Measurements from ENCODE around the gene GRIFIN. TPM values are rescaled to one million over a fixed set of nuclear protein-coding genes. Genes with fewer than 3 reads are reported as not detected.

The GRIFIN gene
- total RNA-seq, 8 experiments from 2014 or later: not detected

GRCh38 chr7:2500701-2501100 is 24.5 kb upstream of the GRIFIN start:
- 96 to 100% (median 100%) methylated on average over 1 to 4 of the region's 12 CpGs; no CpG with 5 or more reads in 7 of the 10 experiments for WGBS, 10 experiments
- Histone ChIP-seq H3K4me1 (replicated peaks in 1 of 2) (peaks cover 42 to 51% of the 10 kb centered on the region in 2 donors), H3K27ac (peak overlapping the region; percentile 66 to 79), H3K4me3 (no peak overlapping the region)
- in situ Hi-C loops (cut with MboI; ENCODE audit: low pct_unique_long_range_greater_than_20kb in 2 of 9, low sequenced_read_pairs in 9 of 9, unreplicated experiment in 9 of 9): no loop called here
- no peak for ATAC-seq (replicated peaks in 6 of 8)

GRCh38 chr7:2499719-2500430 is 23.7 kb upstream of the GRIFIN start:
- in situ Hi-C loops (cut with MboI; ENCODE audit: low pct_unique_long_range_greater_than_20kb in 2 of 9, low sequenced_read_pairs in 9 of 9, unreplicated experiment in 9 of 9): no loop called here
- 50% methylated on average over 2 of the region's 27 CpGs; no CpG with 5 or more reads in 9 of the 10 experiments for WGBS, 10 experiments
- H3K4me3 ChIP-seq: no peak overlapping the region
- peak in 5 of 8 experiments; percentile 57 to 71 (median 66) for ATAC-seq (replicated peaks in 6 of 8)
- peak overlapping the region; percentile 66 to 79 for H3K27ac ChIP-seq
- H3K4me1 ChIP-seq (replicated peaks in 1 of 2): peaks cover 50 to 59% of the 10 kb centered on the region in 2 donors

GRCh38 chr7:2499181-2499580 is 23.0 kb upstream of the GRIFIN start:
- no peak for ATAC-seq (replicated peaks in 6 of 8)
- Histone ChIP-seq H3K4me3 (no peak overlapping the region), H3K4me1 (replicated peaks in 1 of 2) (peaks cover 54 to 63% of the 10 kb centered on the region in 2 donors), H3K27ac (peak overlapping the region in 1 of 2 donors; percentile 79)
- WGBS, 10 experiments: 89% methylated on average over 3 of the region's 7 CpGs; no CpG with 5 or more reads in 9 of the 10 experiments
- in situ Hi-C loops (cut with MboI; ENCODE audit: low pct_unique_long_range_greater_than_20kb in 2 of 9, low sequenced_read_pairs in 9 of 9, unreplicated experiment in 9 of 9): no loop called here

GRCh38 chr7:2498708-2499107 is 22.5 kb upstream of the GRIFIN start:
- WGBS, 10 experiments: 60 to 80% methylated on average over 1 of the region's 6 CpGs; no CpG with 5 or more reads in 8 of the 10 experiments
- no peak overlapping the region for H3K4me3 ChIP-seq
- H3K27ac ChIP-seq: peak overlapping the region in 1 of 2 donors; percentile 79
- in situ Hi-C loops (cut with MboI; ENCODE audit: low pct_unique_long_range_greater_than_20kb in 2 of 9, low sequenced_read_pairs in 9 of 9, unreplicated experiment in 9 of 9): no loop called here
- ATAC-seq (replicated peaks in 6 of 8): no peak
- peaks cover 54 to 68% of the 10 kb centered on the region in 2 donors for H3K4me1 ChIP-seq (replicated peaks in 1 of 2)

GRCh38 chr7:2497500-2498336 is 21.5 kb upstream of the GRIFIN start:
- Histone ChIP-seq H3K27ac (peak overlapping the region in 1 of 2 donors; percentile 19), H3K4me3 (no peak overlapping the region), H3K4me1 (replicated peaks in 1 of 2) (peaks cover 54 to 74% of the 10 kb centered on the region in 2 donors)
- in situ Hi-C loops (cut with MboI; ENCODE audit: low pct_unique_long_range_greater_than_20kb in 2 of 9, low sequenced_read_pairs in 9 of 9, unreplicated experiment in 9 of 9): no loop called here
- peak in 1 of 8 experiments; percentile 23 for ATAC-seq (replicated peaks in 6 of 8)
- WGBS, 10 experiments: 0 to 60% (median 40%) methylated on average over 1 to 3 of the region's 25 CpGs; no CpG with 5 or more reads in 6 of the 10 experiments

GRCh38 chr7:2497065-2497464 is 20.9 kb upstream of the GRIFIN start:
- H3K27ac ChIP-seq: peak overlapping the region in 1 of 2 donors; percentile 19
- no CpG with 5 or more reads among the region's 3 CpGs for WGBS, 10 experiments
- no peak for ATAC-seq (replicated peaks in 6 of 8)
- in situ Hi-C loops (cut with MboI; ENCODE audit: low pct_unique_long_range_greater_than_20kb in 2 of 9, low sequenced_read_pairs in 9 of 9, unreplicated experiment in 9 of 9): no loop called here
- no peak overlapping the region for H3K4me3 ChIP-seq
- H3K4me1 ChIP-seq (replicated peaks in 1 of 2): peaks cover 54 to 74% of the 10 kb centered on the region in 2 donors

GRCh38 chr7:2496375-2496774 is 20.2 kb upstream of the GRIFIN start:
- in situ Hi-C loops (cut with MboI; ENCODE audit: low pct_unique_long_range_greater_than_20kb in 2 of 9, low sequenced_read_pairs in 9 of 9, unreplicated experiment in 9 of 9): no loop called here
- 60 to 100% (median 80%) methylated on average over 1 to 3 of the region's 9 CpGs; no CpG with 5 or more reads in 7 of the 10 experiments for WGBS, 10 experiments
- ATAC-seq (replicated peaks in 6 of 8): no peak
- Histone ChIP-seq H3K4me1 (replicated peaks in 1 of 2) (peaks cover 54 to 74% of the 10 kb centered on the region in 2 donors), H3K4me3 (no peak overlapping the region), H3K27ac (peak overlapping the region in 1 of 2 donors; percentile 52)

GRCh38 chr7:2495418-2496299 is 19.5 kb upstream of the GRIFIN start:
- 20 to 71% (median 40%) methylated on average over 1 to 2 of the region's 25 CpGs; no CpG with 5 or more reads in 7 of the 10 experiments for WGBS, 10 experiments
- Histone ChIP-seq H3K27ac (peak overlapping the region; percentile 45 to 64), H3K4me3 (no peak overlapping the region), H3K4me1 (replicated peaks in 1 of 2) (peaks cover 51 to 72% of the 10 kb centered on the region in 2 donors)
- in situ Hi-C loops (cut with MboI; ENCODE audit: low pct_unique_long_range_greater_than_20kb in 2 of 9, low sequenced_read_pairs in 9 of 9, unreplicated experiment in 9 of 9): no loop called here
- ATAC-seq (replicated peaks in 6 of 8): peak; percentile 27 to 67 (median 61)

- Histone ChIP-seq H3K4me3 (no peak overlapping the region), H3K4me1 (replicated peaks in 1 of 2) (peaks cover 39 to 60% of the 10 kb centered on the region in 2 donors), H3K27ac (no peak overlapping the region)
- ATAC-seq (replicated peaks in 6 of 8): peak in 5 of 8 experiments; percentile 1 to 16 (median 12)
- WGBS, 10 experiments: 0 to 45% (median 35%) methylated on average over 1 to 4 of the region's 32 CpGs; no CpG with 5 or more reads in 4 of the 10 experiments
- in situ Hi-C loops (cut with MboI; ENCODE audit: low pct_unique_long_range_greater_than_20kb in 2 of 9, low sequenced_read_pairs in 9 of 9, unreplicated experiment in 9 of 9): no loop called here
Observed at GRCh38 chr7:2494191-2495130, 18.3 kb upstream of the GRIFIN start.

- Histone ChIP-seq H3K27ac (no peak overlapping the region), H3K4me1 (replicated peaks in 1 of 2) (peaks cover 33 to 57% of the 10 kb centered on the region in 2 donors), H3K4me3 (no peak overlapping the region)
- no peak for ATAC-seq (replicated peaks in 6 of 8)
- 0 to 100% (median 27%) methylated on average over 1 to 4 of the region's 11 CpGs; no CpG with 5 or more reads in 5 of the 10 experiments for WGBS, 10 experiments
- in situ Hi-C loops (cut with MboI; ENCODE audit: low pct_unique_long_range_greater_than_20kb in 2 of 9, low sequenced_read_pairs in 9 of 9, unreplicated experiment in 9 of 9): no loop called here
Observed at GRCh38 chr7:2493205-2494164, 17.3 kb upstream of the GRIFIN start.

GRCh38 chr7:2492038-2492437 is 15.8 kb upstream of the GRIFIN start:
- in situ Hi-C loops (cut with MboI; ENCODE audit: low pct_unique_long_range_greater_than_20kb in 2 of 9, low sequenced_read_pairs in 9 of 9, unreplicated experiment in 9 of 9): no loop called here
- no peak for ATAC-seq (replicated peaks in 6 of 8)
- H3K4me3 ChIP-seq: no peak overlapping the region
- no peak overlapping the region for H3K27ac ChIP-seq
- H3K4me1 ChIP-seq (replicated peaks in 1 of 2): peaks cover 28 to 52% of the 10 kb centered on the region in 2 donors
- WGBS, 10 experiments: 100% methylated on average over 1 to 2 of the region's 2 CpGs; no CpG with 5 or more reads in 6 of the 10 experiments

Measured in motor neuron (in vitro differentiated cells).